Left lobe of liver (tissue), 2 donors: Measurements from ENCODE around the gene SLC7A9. TPM values are rescaled to one million over a fixed set of nuclear protein-coding genes. Genes with fewer than 3 reads are reported as not detected.

Experiments used
- ATAC-seq: fragments of 200-7000 bp; cut with Tn5 transposase; one replicate; pipeline ENCODE4 v1.9.1; 2020; ENCODE audit warnings: mild to moderate bottlenecking, moderate library complexity
- DNase-seq: peaks from one replicate; pipeline ENCODE4 v3.0.0-alpha.2; 2020; ENCODE audit warnings: low spot score
- total RNA-seq: library from RNA; stranded (reverse); gene quantifications from one replicate; pipeline ENCODE4 v1.2.1, GENCODE V29; 2021
- donor health status: DM: no; HTN: no; CAD: no; lungs with moderate emphysema.
- donor health status: DM: no; HTN: yes; CAD: no.

Gene SLC7A9
- 11.4 TPM for total RNA-seq

DNA sequence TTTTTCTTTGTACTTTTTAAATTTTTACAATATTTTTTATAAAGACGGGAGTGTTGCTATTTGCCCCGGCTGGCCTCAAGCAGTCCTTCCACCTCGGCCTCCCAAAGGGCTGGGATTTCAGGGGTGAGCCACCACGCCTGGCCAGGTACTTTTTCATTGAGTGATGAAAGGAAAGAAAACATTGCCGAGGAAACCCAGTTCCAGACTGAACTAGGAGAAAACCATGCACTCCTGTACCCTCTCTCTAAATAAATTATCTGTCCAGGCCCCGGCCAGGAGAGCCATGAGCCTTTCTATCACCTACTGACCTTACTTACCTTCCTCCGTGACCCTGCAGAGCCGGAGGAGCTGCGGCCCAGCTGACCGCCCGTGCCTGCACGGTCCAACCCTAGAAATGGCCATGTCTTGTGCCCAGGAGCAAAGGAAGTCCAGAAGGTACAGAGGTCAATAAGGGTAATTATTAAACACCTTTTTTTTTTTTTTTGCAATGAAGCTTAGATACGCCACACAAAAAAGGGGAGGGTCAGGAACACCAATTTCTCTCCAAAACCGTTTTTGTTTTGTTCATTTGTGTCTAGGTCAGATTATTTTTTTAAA lies at the start of gene SLC7A9:
TSS of gene SLC7A9 (minus strand) at position 399 of the 597 bp plus-strand sequence. CDS start 1,233 bp downstream, outside the sequence.
- DNase-seq (peak; percentile 82), ATAC-seq (peak; percentile 89)

- DNase-seq (no peak), ATAC-seq (no peak)
Observed at GRCh38 chr19:32919365-32919764, 49.8 kb upstream of the SLC7A9 start.

DNA sequence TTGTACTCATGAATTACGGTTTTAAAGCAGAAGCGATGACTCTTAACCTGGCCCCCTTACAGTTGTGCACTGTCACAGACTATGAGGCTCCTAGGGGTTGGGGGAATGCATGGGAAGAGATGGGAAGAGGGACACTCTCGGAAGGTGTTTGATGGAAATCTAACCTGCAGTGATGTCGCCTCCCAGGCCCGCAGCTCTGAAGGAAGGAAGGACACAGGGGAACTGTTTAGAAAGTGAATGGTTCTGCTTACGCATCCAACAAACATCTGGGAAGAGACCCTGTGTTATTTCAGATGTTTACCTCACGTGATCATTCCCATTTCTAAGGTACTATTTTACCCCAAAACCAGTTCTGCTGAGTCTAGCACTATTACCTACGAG lies 48.0 kb upstream of the SLC7A9 start:
- ATAC-seq: no peak

GRCh38 chr19:32916969-32917615 lies 47.5 kb upstream of the SLC7A9 start:
- DNase-seq (no peak), ATAC-seq (peak; percentile 29)

More for the DNA sequence above, 48.0 kb upstream of the SLC7A9 start:
- DNase-seq: no peak

DNA sequence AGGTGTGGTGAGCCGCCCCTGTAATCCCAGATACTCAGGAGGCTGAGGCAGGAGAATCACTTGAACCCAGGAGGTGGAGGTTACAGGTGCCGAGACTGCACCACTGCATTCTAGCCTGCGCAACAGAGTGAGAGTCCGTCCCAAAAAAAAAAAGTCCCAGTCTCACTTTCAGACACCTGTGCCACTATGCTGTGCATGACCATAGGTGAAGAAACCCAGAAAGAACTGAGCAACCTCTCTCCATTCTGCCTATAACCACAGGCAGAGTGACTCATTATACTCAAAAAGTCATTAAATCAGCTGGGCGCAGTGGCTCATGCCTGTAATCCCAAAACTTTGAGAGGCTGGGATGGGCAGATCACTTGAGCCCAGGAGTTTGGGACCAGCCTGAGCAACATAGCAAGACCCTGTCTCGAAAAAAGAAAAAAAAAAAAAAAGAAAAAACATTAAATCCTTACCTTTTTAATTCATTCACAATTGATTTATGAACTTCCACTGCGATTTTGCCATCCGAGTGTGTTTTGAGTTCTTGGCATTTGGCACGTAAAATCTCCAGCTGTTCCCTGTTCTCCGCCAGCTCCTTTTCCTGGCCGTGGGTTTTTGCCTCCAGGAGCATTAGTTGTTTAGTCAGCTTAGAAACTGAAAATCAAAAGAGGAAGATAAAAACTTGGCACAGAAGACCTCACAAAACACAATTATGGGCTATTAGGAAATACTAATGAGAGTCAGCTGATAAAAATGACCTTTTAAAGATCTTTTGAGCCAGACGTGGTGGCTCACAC lies 45.5 kb upstream of the SLC7A9 start:
- no peak for ATAC-seq
- DNase-seq: no peak

- no peak for DNase-seq
- ATAC-seq: no peak
Observed at GRCh38 chr19:32911467-32911866, 41.9 kb upstream of the SLC7A9 start.

DNA sequence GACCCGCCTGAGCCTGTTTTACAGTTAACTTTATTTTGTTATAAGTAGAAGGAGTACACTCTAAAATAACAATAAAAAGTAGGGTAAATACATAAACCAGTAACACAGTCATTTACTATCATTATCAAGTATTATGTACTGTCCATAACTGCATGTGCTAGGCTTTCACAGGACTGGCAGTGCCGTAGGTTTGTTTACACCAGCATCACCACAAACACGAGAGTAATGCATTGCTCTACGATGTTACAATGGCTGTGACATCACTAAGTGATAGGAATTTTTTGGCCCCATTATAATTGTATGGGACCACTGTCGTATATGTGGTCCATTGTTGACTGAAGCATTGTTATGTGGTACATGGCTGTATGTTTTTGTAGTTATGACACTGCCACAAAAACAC lies 41.3 kb upstream of the SLC7A9 start:
- DNase-seq: no peak
- ATAC-seq: no peak

DNA sequence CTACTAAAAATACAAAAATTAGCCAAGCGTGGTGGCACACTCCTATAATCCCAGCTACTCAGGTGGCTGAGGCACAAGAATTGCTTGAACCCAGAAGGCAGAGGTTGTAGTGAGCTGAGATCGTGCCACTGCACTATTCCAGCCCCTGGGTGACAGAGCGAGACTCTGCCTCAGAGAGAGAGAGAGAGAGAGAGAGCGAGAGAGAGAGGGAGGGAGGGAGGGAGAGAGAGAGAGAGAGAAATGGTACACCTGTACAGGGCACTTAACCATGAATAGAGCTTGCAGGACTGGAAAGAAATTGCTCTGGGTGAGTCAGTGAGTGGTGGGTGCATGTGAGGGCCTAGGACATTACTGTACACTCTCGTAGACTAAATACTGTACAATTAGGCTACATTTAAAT lies 40.5 kb upstream of the SLC7A9 start:
- DNase-seq: no peak
- ATAC-seq: no peak

GRCh38 chr19:32909257-32909656 lies 39.7 kb upstream of the SLC7A9 start:
- DNase-seq (no peak), ATAC-seq (no peak)

- ATAC-seq (no peak), DNase-seq (no peak)
Observed at GRCh38 chr19:32908641-32909190, 39.1 kb upstream of the SLC7A9 start.

DNA sequence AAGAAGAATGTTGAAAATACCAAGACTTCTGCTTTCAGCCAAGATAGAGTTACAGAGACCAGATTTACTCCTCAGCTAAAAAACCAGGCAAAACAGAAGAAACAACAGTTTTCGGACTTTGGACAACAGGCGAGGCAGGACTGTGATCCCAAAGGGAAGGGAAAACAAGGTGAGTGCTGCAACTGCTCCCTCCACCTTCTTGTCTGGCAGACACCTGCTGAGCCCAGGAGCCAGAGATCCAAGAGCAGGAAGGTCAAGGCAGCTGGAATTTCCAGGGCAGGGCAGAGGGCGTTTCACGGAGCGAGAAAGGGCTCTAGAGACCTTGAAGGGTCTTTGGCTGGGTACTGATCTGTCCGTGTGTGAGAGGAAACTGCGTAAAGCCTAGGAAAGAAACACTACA lies 32.9 kb upstream of the SLC7A9 start:
- no peak for ATAC-seq
- DNase-seq: no peak

DNA sequence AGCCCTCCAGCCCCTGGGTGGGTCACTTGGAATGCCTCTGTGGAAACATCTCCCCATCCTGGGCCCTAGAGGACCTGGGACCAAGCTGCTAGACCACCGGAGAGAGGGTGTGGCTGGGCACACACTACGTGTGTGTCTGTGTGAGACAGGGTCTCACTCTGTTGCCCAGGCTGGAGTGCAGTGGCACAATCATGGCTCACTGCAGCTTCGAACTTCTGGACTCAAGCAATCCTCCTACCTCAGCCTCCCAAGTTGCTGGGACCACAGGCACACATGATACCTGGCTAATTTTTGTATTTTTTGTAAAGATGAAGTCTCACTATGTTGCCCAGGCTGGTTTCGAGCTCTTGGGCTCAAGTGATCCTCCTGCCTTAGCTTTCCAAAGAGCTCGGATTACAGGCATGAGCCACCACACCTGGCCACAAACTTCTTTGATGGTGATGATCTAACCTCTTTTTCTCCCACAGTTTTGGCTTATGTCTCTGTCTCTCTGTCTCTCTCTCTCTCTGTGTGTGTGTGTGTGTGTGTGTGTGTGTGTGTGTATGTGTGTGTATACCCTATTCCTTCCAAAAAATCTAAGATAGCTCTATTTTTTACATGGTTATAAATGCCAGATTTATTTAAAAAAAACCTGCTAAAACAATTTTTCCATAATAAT lies 32.1 kb upstream of the SLC7A9 start:
- peak; percentile 5 for DNase-seq
- ATAC-seq: no peak

DNA sequence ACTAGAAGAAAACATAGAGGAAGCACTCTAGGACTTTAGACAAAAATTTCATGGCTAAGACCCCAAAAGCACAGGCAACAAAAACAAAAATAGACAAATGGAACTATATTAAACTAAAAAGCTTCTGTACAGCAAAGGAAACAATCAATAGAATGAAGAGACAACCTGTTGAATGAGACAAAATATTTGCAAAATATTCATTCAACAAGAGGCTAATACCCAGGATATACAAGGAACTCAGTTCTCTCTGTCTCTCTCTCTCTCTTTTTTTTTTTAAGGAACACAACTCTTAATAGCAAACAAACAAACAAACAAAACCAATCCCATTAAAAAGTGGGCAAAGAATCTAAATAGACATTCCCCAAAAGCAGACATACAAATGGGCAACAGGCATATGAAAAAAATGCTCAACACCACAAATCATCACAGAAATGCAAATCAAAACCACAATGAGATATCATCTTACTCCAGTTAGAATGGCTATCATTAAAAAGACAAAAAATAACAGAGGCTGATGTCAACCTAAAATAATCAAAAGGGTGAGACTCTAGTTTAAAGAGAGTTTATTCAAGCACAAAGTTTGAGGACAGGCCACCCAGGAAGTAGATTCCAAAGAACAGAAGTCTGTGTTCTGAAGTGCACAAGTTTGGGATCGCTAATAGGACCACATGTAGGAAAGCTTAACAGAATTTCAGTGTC lies 27.1 kb upstream of the SLC7A9 start:
- DNase-seq: no peak
- ATAC-seq: no peak

- no peak for ATAC-seq
- no peak for DNase-seq
Observed at GRCh38 chr19:32895384-32895783, 25.8 kb upstream of the SLC7A9 start.

DNA sequence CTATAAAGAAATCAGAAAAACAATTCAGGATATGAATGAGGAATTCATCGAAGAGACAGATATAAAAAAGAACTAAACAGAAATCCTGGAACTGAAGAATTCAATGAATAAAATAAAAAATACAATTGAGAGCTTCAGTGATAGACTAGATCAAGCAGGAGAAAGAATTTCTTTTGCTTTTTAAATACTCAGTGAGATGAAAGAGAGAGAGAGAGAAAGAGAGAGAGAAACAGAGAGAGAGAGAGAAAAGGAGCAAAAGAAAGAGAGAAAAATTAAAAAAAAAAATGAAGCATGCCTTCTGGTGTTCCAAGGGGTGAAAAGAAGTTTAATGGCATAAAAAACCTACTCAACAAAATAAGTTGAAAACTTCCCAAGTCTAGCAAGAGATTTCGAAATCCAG lies 22.0 kb upstream of the SLC7A9 start:
- DNase-seq: no peak
- ATAC-seq: no peak

- no peak for ATAC-seq
- peak; percentile 15 for DNase-seq
Observed at GRCh38 chr19:32890841-32891240, 21.3 kb upstream of the SLC7A9 start.

DNA sequence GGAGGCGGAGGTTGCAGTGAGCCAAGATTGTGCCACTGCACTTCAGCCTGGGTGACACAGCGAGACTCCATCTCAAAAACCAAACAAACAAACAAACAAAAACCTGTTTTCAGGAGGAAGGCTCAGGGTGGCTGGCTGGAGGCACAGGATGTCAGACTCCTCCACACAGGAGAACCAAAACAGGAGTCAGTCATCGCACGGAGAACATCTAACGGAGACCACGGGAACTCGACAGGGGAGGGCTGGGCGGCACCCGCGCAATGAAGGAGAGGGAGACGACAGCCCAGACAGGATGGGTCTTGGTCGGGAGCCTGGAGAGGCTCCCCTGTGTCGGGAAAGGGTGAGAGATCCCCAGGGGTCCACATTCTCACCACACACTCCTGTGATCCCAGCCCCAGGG lies 20.8 kb upstream of the SLC7A9 start:
- DNase-seq: peak; percentile 23
- ATAC-seq: no peak

GRCh38 chr19:32889137-32889934 lies 19.8 kb upstream of the SLC7A9 start:
- ATAC-seq (no peak), DNase-seq (peak; percentile 27)

DNA sequence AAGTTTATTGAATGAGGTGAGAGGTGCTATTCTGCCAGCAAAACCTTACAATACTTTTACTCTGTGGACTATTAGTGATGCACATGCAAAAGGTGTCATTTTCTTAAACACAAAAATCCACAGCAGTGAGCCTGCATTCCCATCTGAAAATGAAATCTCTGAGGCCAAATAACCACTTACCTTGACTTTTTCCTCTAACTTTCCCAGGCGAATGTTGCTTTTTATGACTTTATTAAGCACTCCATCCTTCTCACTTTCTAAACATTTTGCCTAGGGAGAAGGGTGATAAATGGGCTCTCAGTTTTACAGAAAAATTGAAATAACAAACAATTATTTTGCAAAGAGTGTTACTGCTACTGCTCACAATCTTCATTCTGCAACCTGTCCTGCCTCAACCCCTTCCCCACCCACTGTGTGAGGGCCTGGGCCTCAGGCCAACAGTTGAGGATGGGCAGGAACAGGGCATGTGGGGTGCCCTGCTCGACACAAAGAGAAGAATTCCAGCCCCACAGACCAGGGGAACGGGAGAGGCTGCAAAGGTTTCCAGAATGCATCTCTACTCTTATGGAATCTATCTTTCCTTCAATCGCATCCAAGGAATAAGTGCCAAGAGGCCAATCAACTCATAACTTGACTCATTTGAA lies 18.1 kb upstream of the SLC7A9 start:
- no peak for ATAC-seq

More for the DNA sequence above, 18.1 kb upstream of the SLC7A9 start:
- DNase-seq: peak; percentile 29
